Testis (tissue), 2 donors: Measurements from ENCODE around the gene GUCA1C.

Experiments used
- POLR2A ChIP-seq: fragments of 450-650 bp; IDR thresholded peaks from one replicate; pipeline ENCODE4 v1.6.1; 2017; ENCODE audit warnings: antibody characterized with exemption, mild to moderate bottlenecking, moderate library complexity
- TF ChIP-seq, protein P1 (sequence below), 3 experiments: fragments of 450-650 bp in 2 of 3; fragments of 200-600 bp in 1 of 3; sonication (generic) in 1 of 3; IDR thresholded peaks; one replicate each; pipeline ENCODE4 v1.5.1; 2016 to 2019; ENCODE audit warnings: antibody characterized with exemption in 3 of 3, mild to moderate bottlenecking in 2 of 3, moderate library complexity in 1 of 3

DNA sequence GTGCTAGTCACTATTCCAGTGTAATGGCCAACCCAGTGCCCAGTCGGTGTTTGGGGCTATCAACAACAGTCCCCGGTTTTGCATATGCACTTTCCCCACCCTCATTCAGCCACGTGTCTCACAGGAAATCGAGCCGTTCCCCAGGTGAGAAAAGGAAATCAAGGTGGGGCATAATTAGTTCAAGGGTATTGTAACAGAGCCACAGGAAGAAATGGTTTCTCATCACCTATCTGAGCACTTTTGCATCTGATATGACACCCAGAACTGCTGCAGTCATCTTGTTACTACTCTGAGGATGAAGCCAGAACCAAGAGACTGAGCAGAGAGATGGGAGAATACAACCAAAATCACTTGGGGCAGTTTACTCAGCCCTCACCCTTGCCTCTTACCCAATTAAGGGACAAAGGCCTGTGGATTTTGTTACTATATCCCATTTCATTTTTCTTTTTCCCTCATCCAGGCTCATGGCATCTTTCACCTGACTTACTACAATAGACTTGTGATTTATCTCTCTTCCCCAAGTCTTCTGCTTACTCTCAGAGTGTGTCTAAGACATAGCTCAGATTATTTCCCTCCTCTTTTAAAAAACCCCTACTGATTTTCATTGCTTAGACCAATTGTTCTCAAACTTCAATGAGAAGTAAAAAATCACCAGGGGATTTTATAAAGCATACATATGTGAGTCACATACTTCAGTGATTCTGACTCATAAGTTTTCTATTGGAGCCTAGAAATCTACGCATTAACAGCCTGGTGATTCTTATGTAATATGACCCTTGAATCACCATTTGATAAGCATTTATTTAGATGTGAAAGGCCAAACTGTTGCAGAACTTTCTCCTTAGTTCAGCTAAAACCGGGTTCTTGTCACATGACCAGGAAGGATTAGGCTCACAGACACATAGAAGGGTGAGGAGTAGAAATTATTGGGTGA is 90.5 kb downstream of the GUCA1C start:
- TF ChIP-seq, protein P1, sequence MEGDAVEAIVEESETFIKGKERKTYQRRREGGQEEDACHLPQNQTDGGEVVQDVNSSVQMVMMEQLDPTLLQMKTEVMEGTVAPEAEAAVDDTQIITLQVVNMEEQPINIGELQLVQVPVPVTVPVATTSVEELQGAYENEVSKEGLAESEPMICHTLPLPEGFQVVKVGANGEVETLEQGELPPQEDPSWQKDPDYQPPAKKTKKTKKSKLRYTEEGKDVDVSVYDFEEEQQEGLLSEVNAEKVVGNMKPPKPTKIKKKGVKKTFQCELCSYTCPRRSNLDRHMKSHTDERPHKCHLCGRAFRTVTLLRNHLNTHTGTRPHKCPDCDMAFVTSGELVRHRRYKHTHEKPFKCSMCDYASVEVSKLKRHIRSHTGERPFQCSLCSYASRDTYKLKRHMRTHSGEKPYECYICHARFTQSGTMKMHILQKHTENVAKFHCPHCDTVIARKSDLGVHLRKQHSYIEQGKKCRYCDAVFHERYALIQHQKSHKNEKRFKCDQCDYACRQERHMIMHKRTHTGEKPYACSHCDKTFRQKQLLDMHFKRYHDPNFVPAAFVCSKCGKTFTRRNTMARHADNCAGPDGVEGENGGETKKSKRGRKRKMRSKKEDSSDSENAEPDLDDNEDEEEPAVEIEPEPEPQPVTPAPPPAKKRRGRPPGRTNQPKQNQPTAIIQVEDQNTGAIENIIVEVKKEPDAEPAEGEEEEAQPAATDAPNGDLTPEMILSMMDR (IDR thresholded peaks at IDR 0.05) = no peak
- TF ChIP-seq POLR2A = no peak
